ENCODE data around the gene ZNF646. TPM values are rescaled to one million over a fixed set of nuclear protein-coding genes. Genes with fewer than 3 reads are reported as not detected.

ZNF646 gene
- total and polyA plus RNA-seq, 2 of the 13 experiments (the other 11 are each of a cell fraction or from before 2014, with no cell fraction given) = 3.4 to 10.9 TPM

DNA sequence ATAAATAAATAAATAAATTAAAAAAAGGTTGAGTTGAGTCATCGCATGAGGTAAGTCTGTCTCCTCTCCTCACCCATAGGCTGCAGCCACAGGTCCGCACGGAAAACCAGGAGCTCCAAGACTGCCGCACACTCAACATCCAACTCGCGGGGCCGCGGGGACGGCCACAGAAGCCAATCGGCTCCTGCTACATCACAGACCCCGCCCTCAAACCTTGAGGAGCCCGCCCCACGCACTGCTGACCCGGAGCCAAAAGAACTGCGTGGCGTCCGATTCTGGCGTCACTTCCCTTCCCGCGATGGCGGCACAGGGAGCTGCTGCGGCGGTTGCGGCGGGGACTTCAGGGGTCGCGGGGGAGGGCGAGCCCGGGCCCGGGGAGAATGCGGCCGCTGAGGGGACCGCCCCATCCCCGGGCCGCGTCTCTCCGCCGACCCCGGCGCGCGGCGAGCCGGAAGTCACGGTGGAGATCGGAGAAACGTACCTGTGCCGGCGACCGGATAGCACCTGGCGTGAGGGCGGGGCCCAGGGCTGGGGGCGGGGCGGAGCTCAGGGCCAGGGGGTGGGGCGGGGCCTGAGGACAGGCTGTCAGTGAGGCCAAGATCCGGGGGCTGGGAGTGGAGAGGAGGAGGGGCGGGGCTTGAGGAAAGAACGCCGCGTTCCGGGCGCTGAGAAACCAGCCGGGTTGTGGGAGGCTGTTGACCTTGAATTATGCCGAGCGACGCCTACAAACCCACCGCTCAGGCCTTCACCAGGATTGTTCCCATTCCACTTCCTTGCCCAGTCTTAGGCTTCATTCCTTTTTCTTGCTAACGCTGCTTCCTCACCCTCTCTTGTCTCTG, 43.4 kb downstream of the ZNF646 start, which contains the start of gene KAT8 (continued):
- TF ChIP-seq, protein P1, sequence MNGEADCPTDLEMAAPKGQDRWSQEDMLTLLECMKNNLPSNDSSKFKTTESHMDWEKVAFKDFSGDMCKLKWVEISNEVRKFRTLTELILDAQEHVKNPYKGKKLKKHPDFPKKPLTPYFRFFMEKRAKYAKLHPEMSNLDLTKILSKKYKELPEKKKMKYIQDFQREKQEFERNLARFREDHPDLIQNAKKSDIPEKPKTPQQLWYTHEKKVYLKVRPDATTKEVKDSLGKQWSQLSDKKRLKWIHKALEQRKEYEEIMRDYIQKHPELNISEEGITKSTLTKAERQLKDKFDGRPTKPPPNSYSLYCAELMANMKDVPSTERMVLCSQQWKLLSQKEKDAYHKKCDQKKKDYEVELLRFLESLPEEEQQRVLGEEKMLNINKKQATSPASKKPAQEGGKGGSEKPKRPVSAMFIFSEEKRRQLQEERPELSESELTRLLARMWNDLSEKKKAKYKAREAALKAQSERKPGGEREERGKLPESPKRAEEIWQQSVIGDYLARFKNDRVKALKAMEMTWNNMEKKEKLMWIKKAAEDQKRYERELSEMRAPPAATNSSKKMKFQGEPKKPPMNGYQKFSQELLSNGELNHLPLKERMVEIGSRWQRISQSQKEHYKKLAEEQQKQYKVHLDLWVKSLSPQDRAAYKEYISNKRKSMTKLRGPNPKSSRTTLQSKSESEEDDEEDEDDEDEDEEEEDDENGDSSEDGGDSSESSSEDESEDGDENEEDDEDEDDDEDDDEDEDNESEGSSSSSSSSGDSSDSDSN (CRISPR knock-in tag; IDR thresholded peaks at IDR 0.05) = peak; percentile 36; the same call in 1 of the 2 replicates
- TF ChIP-seq JUND (CRISPR knock-in tag; IDR thresholded peaks at IDR 0.05) = no peak
- TF ChIP-seq, protein P2, sequence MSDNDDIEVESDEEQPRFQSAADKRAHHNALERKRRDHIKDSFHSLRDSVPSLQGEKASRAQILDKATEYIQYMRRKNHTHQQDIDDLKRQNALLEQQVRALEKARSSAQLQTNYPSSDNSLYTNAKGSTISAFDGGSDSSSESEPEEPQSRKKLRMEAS (IDR thresholded peaks at IDR 0.05) = peak; percentile 64
- no peak for TF ChIP-seq ZFP62 (CRISPR knock-in tag; IDR thresholded peaks at IDR 0.05)
- no peak for TF ChIP-seq GPN1 (CRISPR knock-in tag; IDR thresholded peaks at IDR 0.05; ENCODE audit: borderline replicate concordance)
- no peak; the same call in 1 of the 2 replicates for TF ChIP-seq AKAP8 (CRISPR knock-in tag; IDR thresholded peaks at IDR 0.05)
- TF ChIP-seq, protein P3, sequence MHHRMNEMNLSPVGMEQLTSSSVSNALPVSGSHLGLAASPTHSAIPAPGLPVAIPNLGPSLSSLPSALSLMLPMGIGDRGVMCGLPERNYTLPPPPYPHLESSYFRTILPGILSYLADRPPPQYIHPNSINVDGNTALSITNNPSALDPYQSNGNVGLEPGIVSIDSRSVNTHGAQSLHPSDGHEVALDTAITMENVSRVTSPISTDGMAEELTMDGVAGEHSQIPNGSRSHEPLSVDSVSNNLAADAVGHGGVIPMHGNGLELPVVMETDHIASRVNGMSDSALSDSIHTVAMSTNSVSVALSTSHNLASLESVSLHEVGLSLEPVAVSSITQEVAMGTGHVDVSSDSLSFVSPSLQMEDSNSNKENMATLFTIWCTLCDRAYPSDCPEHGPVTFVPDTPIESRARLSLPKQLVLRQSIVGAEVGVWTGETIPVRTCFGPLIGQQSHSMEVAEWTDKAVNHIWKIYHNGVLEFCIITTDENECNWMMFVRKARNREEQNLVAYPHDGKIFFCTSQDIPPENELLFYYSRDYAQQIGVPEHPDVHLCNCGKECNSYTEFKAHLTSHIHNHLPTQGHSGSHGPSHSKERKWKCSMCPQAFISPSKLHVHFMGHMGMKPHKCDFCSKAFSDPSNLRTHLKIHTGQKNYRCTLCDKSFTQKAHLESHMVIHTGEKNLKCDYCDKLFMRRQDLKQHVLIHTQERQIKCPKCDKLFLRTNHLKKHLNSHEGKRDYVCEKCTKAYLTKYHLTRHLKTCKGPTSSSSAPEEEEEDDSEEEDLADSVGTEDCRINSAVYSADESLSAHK (CRISPR knock-in tag; IDR thresholded peaks at IDR 0.05; ENCODE audit: borderline replicate concordance) = peak; percentile 87; the same call in 1 of the 2 replicates
- peak; percentile 71; the same call in 1 of the 2 replicates for TF ChIP-seq ZNF589 (CRISPR knock-in tag; conservative IDR thresholded peaks at IDR 0.05)
- no peak for TF ChIP-seq ZNF816 (CRISPR knock-in tag; IDR thresholded peaks at IDR 0.05; ENCODE audit: borderline replicate concordance)
- peak; percentile 93 for TF ChIP-seq TARDBP (CRISPR knock-in tag; IDR thresholded peaks at IDR 0.05)
- peak; percentile 91 for TF ChIP-seq SAP130 (CRISPR knock-in tag; IDR thresholded peaks at IDR 0.05; ENCODE audit: low read depth)
- TF ChIP-seq, protein P4, sequence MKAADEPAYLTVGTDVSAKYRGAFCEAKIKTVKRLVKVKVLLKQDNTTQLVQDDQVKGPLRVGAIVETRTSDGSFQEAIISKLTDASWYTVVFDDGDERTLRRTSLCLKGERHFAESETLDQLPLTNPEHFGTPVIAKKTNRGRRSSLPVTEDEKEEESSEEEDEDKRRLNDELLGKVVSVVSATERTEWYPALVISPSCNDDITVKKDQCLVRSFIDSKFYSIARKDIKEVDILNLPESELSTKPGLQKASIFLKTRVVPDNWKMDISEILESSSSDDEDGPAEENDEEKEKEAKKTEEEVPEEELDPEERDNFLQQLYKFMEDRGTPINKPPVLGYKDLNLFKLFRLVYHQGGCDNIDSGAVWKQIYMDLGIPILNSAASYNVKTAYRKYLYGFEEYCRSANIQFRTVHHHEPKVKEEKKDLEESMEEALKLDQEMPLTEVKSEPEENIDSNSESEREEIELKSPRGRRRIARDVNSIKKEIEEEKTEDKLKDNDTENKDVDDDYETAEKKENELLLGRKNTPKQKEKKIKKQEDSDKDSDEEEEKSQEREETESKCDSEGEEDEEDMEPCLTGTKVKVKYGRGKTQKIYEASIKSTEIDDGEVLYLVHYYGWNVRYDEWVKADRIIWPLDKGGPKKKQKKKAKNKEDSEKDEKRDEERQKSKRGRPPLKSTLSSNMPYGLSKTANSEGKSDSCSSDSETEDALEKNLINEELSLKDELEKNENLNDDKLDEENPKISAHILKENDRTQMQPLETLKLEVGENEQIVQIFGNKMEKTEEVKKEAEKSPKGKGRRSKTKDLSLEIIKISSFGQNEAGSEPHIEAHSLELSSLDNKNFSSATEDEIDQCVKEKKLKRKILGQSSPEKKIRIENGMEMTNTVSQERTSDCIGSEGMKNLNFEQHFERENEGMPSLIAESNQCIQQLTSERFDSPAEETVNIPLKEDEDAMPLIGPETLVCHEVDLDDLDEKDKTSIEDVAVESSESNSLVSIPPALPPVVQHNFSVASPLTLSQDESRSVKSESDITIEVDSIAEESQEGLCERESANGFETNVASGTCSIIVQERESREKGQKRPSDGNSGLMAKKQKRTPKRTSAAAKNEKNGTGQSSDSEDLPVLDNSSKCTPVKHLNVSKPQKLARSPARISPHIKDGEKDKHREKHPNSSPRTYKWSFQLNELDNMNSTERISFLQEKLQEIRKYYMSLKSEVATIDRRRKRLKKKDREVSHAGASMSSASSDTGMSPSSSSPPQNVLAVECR (CRISPR knock-in tag; IDR thresholded peaks at IDR 0.05; ENCODE audit: borderline replicate concordance) = peak; percentile 93
- no peak for TF ChIP-seq ZNF572 (CRISPR knock-in tag; IDR thresholded peaks at IDR 0.05)
- no peak; the same call in 1 of the 2 replicates for TF ChIP-seq ZFP1 (CRISPR knock-in tag; IDR thresholded peaks at IDR 0.05)
- 0 out of 2 replicates have a peak, but pooled peaks have one; percentile 37 for TF ChIP-seq ZNF615 (CRISPR knock-in tag; IDR thresholded peaks at IDR 0.05; ENCODE audit: borderline replicate concordance)
- TF ChIP-seq TEAD2 (CRISPR knock-in tag; IDR thresholded peaks at IDR 0.05) = no peak
